Inflammatory macrophage treated with lipopolysaccharide for 4 hours (primary cell): ENCODE measurements around the gene RIC3.
A peak's percentile ranks its signal among the peaks of the same experiment; 100 is the strongest.

Source experiments
- DNase-seq: peaks from one replicate; pipeline ENCODE4 v3.0.0-alpha.2; 2020

Gene RIC3

DNA sequence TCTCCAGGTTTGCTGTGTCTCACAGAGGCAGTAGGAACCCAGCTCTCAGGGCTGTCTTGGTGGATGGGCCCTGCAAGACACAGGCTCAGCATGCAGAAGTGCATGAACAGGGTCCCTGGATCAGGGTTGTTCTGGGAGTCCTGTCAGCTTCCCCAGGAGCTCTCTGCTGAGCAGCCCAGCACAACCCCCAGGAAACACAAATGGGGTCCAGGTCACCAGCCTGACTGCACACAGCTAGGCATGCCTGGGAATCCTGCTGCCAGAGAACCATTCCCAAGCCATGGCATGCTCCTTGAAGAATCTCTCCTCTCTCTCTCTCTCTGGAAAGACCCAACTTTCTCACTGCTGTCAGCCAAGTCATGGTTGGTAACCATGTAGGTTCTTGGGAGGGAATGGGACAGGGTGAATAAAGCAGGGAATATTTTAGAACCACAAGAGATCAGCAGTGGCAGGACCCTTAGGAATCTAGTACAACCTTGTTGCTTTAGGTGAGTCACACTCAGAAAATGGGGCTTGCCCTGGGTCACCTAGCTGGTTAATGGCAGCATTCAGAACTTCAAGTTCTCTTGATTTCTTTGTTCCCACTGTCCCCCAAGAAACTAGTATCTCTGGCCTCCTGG, 66.4 kb downstream of the RIC3 start:
- no peak for DNase-seq

DNA sequence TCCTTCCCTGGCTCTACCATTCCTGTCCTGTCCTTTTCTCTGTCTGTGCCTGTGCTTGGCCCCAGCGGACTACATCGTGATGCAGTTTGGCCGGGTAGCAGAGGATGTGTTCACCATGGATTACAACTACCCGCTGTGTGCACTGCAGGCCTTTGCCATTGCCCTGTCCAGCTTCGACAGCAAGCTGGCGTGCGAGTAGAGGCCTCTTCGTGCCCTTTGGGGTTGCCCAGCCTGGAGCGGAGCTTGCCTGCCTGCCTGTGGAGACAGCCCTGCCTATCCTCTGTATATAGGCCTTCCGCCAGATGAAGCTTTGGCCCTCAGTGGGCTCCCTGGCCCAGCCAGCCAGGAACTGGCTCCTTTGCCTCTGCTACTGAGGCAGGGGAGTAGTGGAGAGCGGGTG, 67.4 kb downstream of the RIC3 start:
- DNase-seq, result no peak

DNA sequence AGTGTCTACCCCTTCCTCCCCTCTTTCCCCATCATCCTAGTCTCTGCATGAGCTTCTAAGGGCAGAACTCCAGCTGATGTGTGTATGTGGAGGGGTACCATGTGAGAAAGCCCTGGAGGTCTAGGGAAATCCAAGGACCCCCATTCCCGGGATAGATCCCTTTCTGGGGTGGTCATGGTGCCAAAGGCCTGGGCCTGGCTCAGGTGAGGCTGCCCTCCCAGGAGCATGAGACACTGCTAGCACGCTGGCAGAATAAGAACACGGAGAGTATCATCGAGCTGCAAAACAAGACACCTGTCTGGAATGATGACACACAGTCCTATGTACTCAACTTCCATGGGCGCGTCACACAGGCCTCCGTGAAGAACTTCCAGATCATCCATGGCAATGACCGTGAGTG, 68.2 kb downstream of the RIC3 start:
- no peak for DNase-seq

DNA sequence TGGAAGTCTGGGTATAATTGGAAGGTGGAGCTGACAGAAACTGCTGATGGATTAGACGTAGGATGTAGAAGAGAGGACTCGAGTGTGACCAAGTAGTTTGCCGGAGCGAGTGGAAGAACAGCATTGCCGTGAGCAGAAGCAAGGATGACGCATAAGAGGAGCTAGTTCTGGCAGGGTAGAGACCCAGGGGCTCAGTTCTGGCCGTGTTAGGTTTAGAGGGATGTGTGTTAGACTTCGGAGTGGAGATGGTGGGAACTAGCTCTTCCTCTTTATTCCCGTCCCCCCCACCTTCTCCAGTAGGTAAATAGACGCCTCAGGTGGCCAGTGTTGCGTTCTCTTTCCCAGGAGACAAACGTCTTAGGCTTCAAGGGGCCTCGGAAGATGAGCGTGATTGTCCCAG, 68.7 kb downstream of the RIC3 start:
- no peak for DNase-seq

DNA sequence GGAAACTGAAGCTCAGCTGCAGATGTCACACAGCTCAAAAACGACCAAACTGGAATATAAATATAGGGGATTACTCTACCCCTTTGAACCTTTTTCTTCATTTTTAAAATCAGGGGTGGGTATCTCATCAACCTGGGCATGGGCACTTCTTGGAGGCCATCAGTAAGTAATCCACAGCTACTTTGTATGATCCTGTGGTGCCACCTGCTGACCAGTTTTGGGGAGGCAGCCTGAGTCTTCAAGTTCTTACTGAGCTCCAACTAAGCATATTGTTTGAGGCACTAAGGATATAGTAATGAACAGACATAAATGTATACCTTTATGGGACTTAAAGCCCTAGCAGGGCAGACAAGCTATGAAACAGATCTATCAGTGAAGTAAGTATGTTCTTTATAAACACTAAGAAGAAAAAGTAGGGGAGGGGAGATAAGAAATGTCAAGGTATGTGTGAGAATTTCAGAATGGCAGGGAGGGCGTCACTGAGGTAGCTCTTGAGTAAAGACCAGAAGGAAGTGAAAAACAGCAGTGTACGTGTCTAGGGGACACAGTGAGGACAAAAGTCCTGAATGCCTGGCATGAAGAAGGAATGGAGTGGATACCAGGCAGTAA, 69.4 kb downstream of the RIC3 start:
- DNase-seq, result peak; percentile 64

DNA sequence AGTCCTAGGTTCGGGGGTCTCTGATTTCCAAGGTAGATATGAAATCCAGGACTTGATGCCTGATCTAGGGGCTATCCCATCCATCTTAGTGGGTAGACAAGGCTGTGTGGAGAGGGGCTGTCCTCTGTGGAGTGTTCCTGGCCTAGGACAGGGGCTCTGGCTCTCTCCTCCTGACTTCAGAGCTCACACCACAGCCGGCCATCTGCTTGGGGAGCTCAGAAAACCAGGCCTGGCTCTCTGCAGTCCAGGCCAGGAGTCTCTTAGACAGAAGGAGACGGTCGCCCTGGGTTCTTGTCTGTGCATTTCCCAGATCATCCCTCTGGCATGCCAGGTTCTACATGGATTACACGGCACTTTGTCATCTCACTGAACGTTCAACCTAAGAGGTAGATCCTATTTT, 69.9 kb downstream of the RIC3 start:
- DNase-seq, result no peak

DNA sequence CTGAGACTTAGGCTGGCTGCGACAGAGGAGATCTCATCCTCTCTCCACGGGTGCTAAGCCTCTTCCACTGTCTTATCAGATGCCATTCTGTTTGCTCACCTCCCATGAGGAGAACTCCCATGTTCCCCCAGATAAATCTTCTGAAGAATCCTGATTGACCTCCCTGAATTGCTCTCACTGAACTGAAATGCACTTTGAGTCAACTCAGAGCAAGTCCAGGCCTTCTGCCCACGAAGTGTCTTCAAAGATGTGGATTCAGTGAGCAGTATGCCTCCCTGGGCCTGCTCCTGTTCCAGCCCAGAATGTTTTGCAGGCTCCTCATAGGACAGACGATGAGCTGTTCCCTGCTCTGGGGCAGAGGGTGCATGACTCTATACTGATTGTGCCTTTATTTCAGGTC, 70.5 kb downstream of the RIC3 start:
- DNase-seq, result no peak

DNA sequence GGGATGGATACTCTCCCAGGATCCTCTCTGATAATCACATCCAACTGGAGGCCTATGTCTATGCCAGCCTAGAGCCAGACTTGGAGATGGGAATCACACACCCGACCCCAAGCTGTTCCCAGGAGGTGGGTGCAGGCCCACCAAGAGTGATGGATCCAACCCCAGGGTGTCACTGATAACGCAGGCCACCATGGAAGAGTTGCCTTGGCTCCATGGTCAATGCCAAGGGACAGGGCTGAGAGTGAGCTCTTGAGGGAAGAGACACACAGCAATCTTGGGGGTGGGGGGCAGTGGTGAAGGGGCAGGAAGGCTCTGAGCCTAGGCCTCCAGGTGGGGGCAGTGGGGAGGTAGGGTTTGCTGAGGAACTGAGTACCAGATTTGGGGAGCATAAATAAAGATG, 70.9 kb downstream of the RIC3 start:
- no peak for DNase-seq

DNA sequence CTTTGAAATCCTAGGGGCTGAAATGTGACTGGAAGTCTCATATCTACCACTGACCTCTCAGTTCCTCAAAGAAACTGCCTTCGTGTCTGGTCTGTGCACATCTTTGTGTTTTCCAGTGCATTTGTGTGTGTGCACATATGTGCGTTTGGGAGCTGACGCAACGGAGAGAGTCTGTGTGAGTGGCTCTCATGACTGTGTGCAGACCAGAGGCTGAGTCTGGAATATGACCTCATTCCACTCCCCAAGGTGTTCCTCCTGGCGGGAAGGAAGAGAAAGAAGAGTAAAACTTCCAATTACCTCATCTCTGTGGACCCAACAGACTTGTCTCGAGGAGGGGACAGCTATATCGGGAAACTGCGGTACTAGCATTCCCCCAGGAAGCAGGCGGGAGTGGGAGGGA, 71.4 kb downstream of the RIC3 start:
- no peak for DNase-seq

DNA sequence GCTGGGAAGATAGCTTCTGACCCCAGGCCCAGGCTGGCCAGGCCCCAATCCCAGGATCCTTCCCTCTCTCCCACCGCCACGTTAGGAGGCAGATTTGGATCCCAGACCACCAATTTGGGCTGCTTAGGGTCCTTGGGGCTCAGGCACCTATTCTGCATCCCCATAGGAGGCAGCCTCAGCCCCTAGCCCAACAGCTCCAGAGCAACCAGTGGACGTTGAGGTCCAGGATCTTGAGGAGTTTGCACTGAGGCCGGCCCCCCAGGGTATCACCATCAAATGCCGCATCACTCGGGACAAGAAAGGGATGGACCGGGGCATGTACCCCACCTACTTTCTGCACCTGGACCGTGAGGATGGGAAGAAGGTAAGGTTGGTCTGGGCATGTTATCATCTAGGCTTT, 71.8 kb downstream of the RIC3 start:
- no peak for DNase-seq

DNA sequence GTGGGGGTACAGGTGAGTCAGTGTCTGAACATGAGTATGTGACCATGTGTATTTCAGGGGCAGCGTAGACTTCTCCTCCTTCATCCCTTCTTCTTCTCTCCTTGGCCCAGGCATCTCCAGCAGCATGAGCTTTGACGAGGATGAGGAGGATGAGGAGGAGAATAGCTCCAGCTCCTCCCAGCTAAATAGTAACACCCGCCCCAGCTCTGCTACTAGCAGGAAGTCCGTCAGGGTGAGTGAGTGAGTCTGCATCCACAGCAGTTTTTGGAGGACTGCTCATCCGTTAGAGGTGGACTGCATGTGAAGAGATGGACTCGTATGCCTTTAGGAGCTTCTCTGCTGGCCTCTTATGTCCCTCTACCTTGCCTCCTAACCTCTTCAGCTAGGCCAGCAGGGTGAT, 72.2 kb downstream of the RIC3 start:
- no peak for DNase-seq

DNA sequence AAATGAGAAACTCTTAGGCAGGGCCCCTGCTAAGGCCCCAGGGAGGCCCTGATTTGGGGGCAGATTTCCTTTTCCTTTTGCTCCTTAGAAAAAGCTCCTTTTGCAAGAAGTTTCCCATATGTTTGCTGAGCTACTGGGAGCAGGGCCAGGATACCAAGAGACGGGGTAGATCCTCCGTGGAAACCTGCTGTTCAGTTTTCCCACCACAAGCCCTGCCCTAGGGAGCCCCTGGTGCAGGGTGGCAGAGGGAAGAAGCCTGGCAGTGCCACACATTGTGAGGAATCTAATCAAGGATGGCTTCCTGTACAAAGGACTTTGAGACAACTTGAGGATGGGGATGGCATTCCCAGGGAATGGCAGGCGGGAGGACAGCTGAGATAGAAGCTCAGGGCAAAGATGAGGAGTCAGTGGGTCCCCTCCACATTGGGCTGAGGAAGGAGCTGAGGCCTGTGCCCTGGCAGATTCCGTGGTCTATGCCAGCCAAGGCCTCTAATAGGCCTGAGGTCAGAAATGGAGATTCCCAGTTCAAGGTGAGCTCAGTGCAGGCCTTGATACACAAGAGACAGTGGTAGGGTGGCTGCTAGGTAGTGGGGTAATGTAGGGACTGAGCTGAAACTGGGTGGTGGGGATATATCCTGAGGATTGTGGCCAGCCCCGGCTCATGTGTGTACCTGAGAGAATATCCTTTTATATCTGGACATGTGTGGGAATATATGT, 72.9 kb downstream of the RIC3 start:
- DNase-seq, result no peak

DNA sequence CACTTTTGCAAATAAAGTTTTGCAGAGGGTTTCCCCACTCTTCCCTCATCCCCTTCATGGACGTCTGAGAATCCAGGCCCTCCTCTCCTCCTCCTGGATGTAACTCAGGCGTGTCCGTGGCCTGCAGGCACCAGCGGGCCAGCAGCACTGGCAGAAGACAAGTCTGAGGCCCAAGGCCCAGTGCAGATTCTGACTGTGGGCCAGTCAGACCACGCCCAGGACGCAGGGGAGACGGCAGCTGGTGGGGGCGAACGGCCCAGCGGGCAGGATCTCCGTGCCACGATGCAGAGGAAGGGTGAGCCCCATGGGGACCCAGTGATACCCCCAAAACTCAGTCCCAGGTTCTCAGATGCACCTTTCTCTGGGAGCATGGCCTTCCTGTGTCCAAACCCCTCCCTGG, 73.5 kb downstream of the RIC3 start:
- DNase-seq, result no peak

DNA sequence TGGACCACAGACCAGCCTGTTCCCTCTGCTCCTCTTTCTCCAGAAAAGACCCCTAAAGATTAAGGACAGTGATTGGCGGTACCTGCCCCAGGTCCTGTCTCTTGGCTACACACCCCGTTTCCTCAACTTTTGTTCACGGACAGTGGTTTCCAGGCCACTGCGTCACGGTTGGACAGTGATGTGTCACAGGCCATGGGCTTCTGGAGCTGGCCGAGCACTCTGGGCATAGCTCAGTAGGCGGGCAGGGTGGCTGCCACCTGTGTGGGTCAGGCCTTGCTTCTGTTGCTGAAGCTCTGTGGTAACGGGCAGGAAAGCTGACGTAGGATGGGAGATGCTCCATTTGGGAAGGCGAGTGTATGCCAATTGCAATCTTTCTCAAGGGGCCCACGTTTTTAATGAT, 74.2 kb downstream of the RIC3 start:
- DNase-seq, result no peak

DNA sequence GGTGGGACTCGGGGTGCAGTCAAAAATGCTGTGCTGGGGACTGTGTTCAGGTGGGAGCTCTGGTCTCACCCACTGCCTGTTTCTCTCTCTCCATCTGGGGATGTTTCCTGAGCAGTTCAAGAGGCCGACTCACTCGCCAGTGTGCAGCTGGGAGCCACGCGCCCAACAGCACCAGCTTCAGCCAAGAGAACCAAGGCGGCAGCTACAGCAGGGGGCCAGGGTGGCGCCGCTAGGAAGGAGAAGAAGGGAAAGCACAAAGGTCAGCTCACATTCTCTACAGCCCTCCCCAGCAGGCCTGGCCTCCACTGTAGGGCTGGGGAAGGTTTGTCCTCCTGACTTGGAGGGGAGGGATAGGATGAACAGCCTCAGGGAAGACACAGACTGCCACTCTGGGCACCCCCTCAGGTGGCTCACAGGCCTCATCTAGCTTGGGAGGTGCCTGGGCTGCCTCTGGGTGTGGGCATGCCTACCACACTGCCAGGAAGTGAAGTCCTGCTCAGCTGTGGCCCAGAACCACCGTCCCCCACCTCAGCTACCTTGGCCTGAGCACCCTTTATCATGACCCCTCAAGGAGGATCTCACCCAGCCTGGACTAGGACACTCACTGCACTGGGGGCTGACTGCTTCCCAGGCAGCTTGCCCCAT, 74.8 kb downstream of the RIC3 start:
- no peak for DNase-seq

DNA sequence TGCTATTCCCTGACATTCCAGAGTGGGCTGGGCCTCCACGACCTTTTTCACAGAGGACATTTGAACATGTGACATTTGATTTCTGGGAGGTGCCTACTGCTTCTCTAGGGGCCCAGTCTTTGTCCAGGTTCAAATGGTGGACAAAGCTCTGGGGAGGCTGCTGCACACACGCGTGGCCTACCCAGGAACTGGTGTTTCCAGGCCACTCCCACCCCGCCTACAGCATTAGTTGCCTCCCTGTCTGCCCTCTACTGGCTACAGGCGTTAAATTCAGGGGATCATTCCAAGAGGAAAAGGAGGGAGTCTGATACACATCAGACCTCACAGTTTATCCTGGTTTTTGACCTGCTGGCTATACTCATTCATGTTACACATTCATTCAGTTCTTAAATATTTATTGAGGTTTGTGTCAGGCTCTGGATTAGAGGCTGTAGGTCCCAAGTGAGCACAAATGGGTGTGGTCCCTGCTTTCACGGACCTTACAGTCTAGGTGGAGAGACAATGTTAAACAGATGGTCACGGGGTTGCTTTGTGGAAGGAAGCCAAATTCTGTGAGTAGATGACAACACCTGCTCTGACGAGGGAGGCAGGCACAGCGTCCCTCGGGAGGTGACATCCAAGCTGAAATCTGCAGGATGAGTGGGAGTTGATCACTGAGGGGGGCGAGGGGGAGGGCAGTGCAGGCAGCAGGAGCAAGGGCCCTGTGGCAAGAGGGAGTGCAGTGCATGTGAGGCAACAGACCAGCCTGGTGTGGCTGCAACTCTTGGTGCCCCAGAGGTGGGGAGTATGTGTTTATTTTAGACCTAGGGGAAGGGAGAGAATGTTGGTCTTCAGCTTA, 76.0 kb downstream of the RIC3 start:
- peak; percentile 59 for DNase-seq

DNA sequence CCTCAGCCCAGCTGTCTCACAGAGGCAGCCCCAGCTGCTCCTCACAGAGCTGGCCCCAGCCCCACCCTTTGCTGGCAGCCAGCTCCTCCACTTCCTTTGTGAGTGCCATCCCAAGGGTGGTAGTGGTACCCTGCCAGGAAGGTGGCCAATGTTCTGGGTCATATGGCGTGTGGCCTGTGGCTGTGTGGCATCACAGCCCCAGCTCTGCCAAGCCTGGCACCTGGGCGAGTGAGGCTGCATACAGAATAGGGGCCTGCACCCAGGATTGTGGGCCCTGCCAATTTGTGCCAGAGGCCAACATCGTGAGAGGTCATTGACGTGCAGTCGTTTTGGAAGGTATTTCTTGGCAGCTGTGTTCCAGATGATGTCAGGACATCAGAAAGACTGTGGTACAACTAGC, 77.1 kb downstream of the RIC3 start:
- no peak for DNase-seq

DNA sequence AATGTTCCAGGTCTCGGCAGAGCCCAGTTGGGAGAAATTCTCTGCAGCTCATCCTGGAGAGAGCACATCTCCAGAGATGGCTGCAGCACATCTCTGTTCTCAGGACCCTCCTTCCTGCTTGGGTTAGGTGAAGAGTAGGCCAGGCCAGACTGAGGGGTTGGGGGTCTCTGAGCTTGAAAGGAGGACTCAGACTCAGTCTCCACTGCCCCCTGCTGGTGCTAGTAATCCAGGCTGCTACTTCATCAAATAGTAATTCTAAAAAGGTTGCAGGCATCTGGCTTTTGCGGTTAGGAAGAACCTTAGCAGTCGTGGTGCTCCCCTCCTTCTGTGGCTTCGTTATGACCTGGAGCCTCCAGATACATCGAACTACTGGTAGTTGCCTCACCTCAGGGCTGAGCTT, 78.1 kb downstream of the RIC3 start:
- no peak for DNase-seq

DNA sequence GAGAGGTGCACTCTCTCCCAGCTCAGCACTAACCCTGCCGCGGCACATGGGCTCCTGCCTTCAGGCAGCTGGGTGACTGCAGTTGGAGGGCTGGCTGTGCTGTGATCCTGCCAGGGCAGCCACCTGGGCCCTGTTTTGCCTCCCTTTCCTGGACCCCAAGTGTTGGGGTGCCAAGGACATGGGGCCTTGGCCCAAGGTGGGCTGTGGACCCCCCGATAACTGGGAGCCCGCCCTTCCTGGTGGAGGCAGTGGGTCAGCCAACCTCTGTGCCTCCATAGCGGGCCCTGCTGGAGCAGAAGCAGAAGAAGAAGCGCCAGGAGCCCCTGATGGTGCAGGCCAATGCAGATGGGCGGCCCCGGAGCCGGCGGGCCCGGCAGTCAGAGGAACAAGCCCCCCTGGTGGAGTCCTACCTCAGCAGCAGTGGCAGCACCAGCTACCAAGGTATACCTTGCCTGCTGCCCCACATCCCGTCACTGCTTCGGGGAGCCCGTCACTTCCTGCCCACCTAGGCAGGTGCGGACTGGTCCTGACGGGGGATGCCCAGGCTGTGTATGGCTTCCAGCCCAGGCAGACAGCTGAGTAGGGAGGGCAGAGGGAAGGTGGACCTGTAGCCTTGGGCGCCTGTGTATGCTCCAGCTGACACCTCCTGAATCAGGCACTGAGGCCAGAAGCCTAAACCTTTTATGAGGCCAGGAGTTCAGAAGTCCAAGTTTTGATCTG, 78.9 kb downstream of the RIC3 start:
- no peak for DNase-seq

DNA sequence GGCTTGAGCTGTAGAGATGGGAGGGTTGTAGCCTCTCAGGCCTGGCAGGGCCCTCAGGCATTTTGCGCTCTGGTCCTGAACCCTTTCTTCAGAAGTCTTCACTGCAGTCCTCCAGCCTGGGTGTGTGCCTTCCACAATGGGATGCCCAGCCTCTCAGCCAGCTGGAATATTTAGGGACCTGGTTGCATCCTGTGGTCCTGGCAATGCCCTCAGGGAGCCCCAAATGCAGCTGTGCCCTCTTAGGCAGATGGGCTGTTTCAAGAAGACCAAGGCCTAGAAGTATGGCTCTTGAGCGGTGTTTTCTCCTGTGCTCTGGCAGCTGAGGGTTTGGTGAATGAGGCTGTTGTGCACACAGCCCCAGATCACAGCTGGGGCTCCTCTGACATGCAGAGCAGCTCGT, 81.1 kb downstream of the RIC3 start:
- DNase-seq, result no peak

DNA sequence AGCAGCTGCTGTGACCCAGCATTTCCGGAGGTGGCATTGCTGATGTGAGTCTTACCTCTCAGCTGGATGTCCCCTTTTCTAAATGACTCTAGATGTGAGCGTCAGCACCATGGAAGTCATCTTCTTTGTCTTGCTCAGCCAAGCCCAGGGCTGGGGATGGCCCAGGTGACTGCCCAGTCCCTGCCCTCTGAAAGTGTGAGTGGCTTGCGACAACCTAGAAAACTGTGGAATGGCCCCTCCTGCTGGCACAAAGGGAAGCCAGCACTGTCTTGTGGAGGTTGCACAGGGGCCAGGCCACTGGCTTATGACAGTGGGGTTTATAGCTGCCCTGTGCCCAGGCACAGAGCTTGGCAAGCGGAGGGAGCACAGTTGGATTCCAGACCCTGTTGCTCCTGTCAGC, 81.6 kb downstream of the RIC3 start:
- DNase-seq, result no peak

DNA sequence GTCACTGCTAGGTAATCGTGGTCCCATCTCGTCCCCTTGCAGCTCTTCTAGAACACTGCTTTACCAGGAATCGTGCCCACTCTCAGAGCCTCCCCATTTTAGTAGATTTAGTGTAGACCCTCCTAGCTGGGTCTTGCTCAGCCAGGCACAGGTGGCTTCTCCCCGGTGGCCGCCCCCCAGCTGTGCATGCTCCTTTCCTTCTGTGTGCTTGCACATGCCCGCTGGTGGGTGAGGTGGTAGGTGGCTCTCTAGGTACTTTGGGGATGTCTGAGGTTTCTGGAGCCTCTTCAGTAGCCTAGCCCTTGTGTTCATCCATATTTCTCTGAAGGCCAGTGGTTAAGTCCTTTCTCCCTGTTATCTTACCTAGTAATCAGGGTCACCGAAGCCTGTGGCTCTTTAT, 82.3 kb downstream of the RIC3 start:
- no peak for DNase-seq
